Prostate gland (tissue), 2 donors: ENCODE results near the gene CXCL11.

Experiments
- POLR2AphosphoS5 ChIP-seq: sonication (generic); formaldehyde crosslinking; IDR thresholded peaks from one replicate; pipeline ENCODE4 v1.6.1; 2017; ENCODE audit warnings: antibody characterized with exemption
- TF ChIP-seq, protein P1 (sequence below), 4 experiments: fragments of 200-600 bp in 2 of 4; fragments of 450-650 bp in 2 of 4; sonication (generic) in 2 of 4; IDR thresholded peaks; 1 replicate in 3 of 4; 2 replicates in 1 of 4; pipeline ENCODE4 v1.5.1; 2016 to 2019; ENCODE audit warnings: antibody characterized with exemption in 4 of 4, mild to moderate bottlenecking in 2 of 4, moderate library complexity in 2 of 4

DNA sequence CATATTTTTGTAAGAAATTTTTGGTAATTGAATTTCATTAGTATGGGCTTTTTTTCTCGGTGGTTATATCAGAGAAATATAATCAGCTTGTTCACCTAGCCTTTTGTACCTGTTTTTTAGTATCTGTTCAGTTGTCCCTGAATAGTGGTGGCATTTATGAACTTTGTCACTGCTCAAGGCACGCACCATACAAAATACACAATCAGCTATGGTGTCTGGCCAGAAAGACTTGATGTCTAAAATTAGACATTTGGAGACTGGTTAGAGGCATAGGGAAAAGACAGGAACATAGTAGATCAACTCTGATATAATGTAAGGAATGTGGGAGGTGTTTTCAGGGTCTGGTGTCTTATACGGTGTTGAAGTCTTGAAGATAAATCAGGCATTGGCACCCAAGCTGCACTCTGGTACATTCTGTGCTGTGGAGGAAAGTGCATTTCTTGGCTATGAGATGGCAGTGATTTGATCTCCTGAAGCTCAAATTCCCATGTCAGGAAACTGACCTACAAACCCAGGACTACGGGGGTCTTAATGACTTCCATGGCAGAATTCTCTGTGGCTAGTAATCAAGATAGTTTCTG, 42.3 kb upstream of the CXCL11 start:
- TF ChIP-seq, protein P1, sequence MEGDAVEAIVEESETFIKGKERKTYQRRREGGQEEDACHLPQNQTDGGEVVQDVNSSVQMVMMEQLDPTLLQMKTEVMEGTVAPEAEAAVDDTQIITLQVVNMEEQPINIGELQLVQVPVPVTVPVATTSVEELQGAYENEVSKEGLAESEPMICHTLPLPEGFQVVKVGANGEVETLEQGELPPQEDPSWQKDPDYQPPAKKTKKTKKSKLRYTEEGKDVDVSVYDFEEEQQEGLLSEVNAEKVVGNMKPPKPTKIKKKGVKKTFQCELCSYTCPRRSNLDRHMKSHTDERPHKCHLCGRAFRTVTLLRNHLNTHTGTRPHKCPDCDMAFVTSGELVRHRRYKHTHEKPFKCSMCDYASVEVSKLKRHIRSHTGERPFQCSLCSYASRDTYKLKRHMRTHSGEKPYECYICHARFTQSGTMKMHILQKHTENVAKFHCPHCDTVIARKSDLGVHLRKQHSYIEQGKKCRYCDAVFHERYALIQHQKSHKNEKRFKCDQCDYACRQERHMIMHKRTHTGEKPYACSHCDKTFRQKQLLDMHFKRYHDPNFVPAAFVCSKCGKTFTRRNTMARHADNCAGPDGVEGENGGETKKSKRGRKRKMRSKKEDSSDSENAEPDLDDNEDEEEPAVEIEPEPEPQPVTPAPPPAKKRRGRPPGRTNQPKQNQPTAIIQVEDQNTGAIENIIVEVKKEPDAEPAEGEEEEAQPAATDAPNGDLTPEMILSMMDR (IDR thresholded peaks at IDR 0.05): no peak
- peak; percentile 14 for TF ChIP-seq POLR2AphosphoS5
